MCF 10A (cell line): ENCODE results near the gene SNX19. TPM values are rescaled to one million over a fixed set of nuclear protein-coding genes. Genes with fewer than 3 reads are reported as not detected.

Source experiments
- BruUV-seq: library from RNA; stranded (reverse); fragments of 400-500 nt; replicated peaks from 2 replicates; lab custom pipeline; 2021; lab: Mats Ljungman, UMichigan
- CTCF ChIA-PET: fragments of 300-600 bp; sonication (Branson Sonifier 250); formaldehyde crosslinking; extraction: SDS; loops from one replicate; lab custom pipeline; 2021; ENCODE audit warnings: antibody characterized with exemption, inconsistent platforms; lab: Yijun Ruan, JAX
- POLR2A ChIA-PET: fragments of 300-600, 350-650 bp; sonication (Branson Sonifier 250); formaldehyde crosslinking; extraction: SDS; loops from one replicate; lab custom pipeline; 2020; ENCODE audit warnings: antibody characterized with exemption, inconsistent platforms; lab: Yijun Ruan, JAX
- DNase-seq: peaks from one replicate; pipeline ENCODE4 v3.0.0-alpha.2; 2018; ENCODE audit not compliant: unreplicated experiment
- H3K27ac Mint-ChIP-seq: one replicate; pipeline ENCODE4 v1.8.0; 2022; ENCODE audit warnings: mild to moderate bottlenecking, low read depth, mixed read lengths; ENCODE audit not compliant: unreplicated experiment
- H3K27me3 Mint-ChIP-seq: one replicate; pipeline ENCODE4 v1.8.0; 2022; ENCODE audit warnings: mixed read lengths; ENCODE audit not compliant: insufficient read depth, unreplicated experiment
- H3K36me3 Mint-ChIP-seq: one replicate; pipeline ENCODE4 v1.8.0; 2022; ENCODE audit warnings: mild to moderate bottlenecking, moderate library complexity, mixed read lengths; ENCODE audit not compliant: insufficient read depth, unreplicated experiment
- H3K4me1 Mint-ChIP-seq: one replicate; pipeline ENCODE4 v1.8.0; 2022; ENCODE audit warnings: mixed read lengths; ENCODE audit not compliant: insufficient read depth, unreplicated experiment
- H3K4me3 Mint-ChIP-seq: one replicate; pipeline ENCODE4 v1.8.0; 2022; ENCODE audit warnings: mild to moderate bottlenecking, moderate library complexity, mixed read lengths; ENCODE audit not compliant: unreplicated experiment
- H3K9me3 Mint-ChIP-seq: one replicate; pipeline ENCODE4 v1.8.0; 2022; ENCODE audit warnings: mixed read lengths; ENCODE audit not compliant: unreplicated experiment
- intact Hi-C: fragments of 100-400 bp; cut with micrococcal nuclease; formaldehyde crosslinking; loops from 2 replicates; pipeline ENCODE4 v1.14.1; 2022
- total RNA-seq: library from RNA; stranded (reverse); gene quantifications from 2 replicates; pipeline ENCODE4 v1.2.3, GENCODE V29; 2022
- TF ChIP-seq, protein P1 (sequence below): fragments of 200-600 bp; IDR thresholded peaks from one replicate; pipeline ENCODE4 v1.8.0; 2022; ENCODE audit warnings: antibody characterized with exemption, mild to moderate bottlenecking; ENCODE audit not compliant: unreplicated experiment

The SNX19 gene
- total RNA-seq, 1 experiment from 2014 or later: 53.5 TPM

DNA sequence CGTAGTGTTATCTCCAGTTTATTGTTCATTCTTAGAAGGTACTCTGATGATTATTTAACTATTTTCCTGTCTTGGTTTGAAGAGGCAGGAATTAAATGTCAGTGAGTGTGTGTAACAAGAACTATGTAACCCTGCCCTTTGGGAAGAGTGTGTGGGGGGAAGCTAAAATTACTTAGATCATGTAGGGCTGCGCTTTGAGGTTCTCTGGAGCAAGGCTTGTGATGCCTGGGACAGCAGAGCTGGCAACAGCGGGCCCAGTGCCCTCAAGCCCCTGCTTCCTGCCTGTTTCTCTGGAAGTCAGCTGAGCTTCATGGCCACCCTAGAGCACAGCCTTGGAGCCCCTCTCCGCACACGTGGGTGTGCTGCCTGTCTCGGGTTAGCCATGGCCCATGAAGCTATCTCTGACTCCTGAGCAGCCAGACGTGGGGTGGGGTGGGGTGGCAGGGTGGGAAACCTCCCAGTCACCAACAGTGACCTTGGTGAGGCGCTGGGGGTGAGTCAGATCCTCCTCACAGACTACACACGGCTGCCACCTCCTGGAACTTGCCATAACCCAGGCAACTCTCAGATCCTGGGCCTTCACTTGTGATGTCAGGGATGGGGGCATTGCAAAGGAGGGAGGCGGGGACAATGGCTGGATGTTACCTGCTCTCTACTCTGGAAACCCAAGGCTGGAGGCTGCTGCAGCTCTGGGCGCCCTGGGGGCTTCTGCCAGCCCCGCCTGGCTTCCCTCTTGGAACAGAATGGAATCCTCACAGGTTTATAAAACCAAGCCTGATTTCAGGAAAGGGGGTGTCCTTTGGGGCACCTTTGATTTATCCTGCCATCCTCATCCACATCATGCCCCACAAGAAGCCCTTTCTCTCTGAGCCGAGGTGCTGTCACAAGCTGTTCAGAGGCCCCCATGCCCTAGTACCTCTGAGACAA, 88.6 kb downstream of the SNX19 start:
- Mint-ChIP-seq H3K9me3 (no peaks in the 10 kb centered on the region), H3K36me3 (no peaks in the 10 kb centered on the region), H3K4me1 (no peaks in the 10 kb centered on the region), H3K27ac (no peak overlapping the region), H3K4me3 (no peak overlapping the region), H3K27me3 (no peaks in the 10 kb centered on the region)
- ChIA-PET CTCF (interaction anchor here (0.6 to 12.5 kb wide), 42 partner anchors 8 to 628 kb away, joined by 3 to 250 read pairs (median 4); partner anchors contain the start of genes ADAMTS15 and SNX19), POLR2A (interaction anchor here (0.6 to 1.1 kb wide), 3 partner anchors 34 to 392 kb away, joined by 3 read pairs; no protein-coding TSS in a partner anchor)
- intact Hi-C loops: loop anchor here (1.0 to 5.0 kb wide), 4 partner anchors 35 to 392 kb away; no protein-coding TSS in a partner anchor
- no TSS peak for BruUV-seq
- TF ChIP-seq, protein P1, sequence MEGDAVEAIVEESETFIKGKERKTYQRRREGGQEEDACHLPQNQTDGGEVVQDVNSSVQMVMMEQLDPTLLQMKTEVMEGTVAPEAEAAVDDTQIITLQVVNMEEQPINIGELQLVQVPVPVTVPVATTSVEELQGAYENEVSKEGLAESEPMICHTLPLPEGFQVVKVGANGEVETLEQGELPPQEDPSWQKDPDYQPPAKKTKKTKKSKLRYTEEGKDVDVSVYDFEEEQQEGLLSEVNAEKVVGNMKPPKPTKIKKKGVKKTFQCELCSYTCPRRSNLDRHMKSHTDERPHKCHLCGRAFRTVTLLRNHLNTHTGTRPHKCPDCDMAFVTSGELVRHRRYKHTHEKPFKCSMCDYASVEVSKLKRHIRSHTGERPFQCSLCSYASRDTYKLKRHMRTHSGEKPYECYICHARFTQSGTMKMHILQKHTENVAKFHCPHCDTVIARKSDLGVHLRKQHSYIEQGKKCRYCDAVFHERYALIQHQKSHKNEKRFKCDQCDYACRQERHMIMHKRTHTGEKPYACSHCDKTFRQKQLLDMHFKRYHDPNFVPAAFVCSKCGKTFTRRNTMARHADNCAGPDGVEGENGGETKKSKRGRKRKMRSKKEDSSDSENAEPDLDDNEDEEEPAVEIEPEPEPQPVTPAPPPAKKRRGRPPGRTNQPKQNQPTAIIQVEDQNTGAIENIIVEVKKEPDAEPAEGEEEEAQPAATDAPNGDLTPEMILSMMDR: peak; percentile 71
- peak; percentile 72 for DNase-seq

DNA sequence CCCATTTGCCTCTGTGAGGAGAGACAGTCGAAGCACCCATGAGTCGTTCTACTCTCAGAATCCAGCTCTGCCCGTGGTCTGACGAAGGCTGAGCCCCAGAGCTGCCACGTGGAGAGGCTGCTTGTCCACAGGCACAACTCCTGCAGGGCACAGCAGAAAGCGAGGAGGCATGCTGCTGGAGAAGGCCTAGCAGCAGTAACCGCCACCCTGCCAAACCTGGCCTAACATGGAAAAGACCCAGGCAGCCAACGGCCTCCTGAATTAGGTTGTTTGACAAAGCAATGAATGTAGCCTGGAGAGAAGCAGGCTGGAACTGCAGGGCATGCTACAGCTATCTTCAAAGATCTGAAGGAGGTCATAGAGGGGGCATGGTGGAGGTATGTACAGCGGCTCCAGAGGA, 89.7 kb downstream of the SNX19 start:
- no peaks in the 10 kb centered on the region for H3K36me3 Mint-ChIP-seq
- ChIA-PET POLR2A (interaction anchor here (0.6 to 0.9 kb wide), 2 partner anchors 189 to 391 kb away, joined by 3 read pairs; no protein-coding TSS in a partner anchor), CTCF (interaction anchor here (0.6 to 12.5 kb wide), 17 partner anchors 13 to 393 kb away, joined by 3 to 250 read pairs (median 5); partner anchors contain the start of gene ADAMTS15)
- no peak overlapping the region for H3K27ac Mint-ChIP-seq
- DNase-seq: no peak
- H3K9me3 Mint-ChIP-seq: no peaks in the 10 kb centered on the region
- H3K27me3 Mint-ChIP-seq: no peaks in the 10 kb centered on the region
- no TSS peak for BruUV-seq
- H3K4me1 Mint-ChIP-seq: no peaks in the 10 kb centered on the region
- TF ChIP-seq, protein P1: no peak
- intact Hi-C loops: loop anchor here (5.0 kb wide), 1 partner anchor 189 kb away; no protein-coding TSS in a partner anchor
- H3K4me3 Mint-ChIP-seq: no peak overlapping the region

DNA sequence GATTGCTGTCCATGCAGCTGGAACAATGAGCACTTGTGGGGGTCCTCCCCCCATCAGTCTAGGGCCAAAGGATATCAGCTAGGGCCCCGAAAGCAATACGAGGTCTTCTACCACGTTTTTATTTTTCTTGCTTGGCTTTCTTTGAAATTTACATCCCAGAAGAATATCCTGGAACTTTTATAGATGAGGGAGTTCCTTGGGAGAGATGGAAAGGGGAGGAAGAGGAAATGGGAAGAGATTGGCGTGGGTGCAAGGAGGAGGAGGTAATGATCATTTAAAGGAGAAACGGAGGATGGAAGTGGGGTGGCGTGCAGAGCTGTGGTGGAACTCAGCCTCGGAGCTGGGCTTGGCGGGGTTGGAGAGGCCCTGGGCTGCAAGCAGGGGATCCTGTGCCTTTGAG, 90.3 kb downstream of the SNX19 start:
- no peaks in the 10 kb centered on the region for H3K36me3 Mint-ChIP-seq
- H3K27me3 Mint-ChIP-seq: no peaks in the 10 kb centered on the region
- TF ChIP-seq, protein P1: no peak
- no peak overlapping the region for H3K4me3 Mint-ChIP-seq
- H3K9me3 Mint-ChIP-seq: no peaks in the 10 kb centered on the region
- BruUV-seq: no TSS peak
- H3K4me1 Mint-ChIP-seq: no peaks in the 10 kb centered on the region
- CTCF ChIA-PET: interaction anchor here (0.7 to 12.5 kb wide), 6 partner anchors 13 to 636 kb away, joined by 3 to 250 read pairs (median 24); no protein-coding TSS in a partner anchor
- intact Hi-C loops: loop anchor here (5.0 kb wide), 1 partner anchor 189 kb away; no protein-coding TSS in a partner anchor
- DNase-seq: no peak
- POLR2A ChIA-PET: interaction anchor here (0.8 kb wide), 1 partner anchor 54 kb away, joined by 3 read pairs; no protein-coding TSS in a partner anchor
- H3K27ac Mint-ChIP-seq: no peak overlapping the region

DNA sequence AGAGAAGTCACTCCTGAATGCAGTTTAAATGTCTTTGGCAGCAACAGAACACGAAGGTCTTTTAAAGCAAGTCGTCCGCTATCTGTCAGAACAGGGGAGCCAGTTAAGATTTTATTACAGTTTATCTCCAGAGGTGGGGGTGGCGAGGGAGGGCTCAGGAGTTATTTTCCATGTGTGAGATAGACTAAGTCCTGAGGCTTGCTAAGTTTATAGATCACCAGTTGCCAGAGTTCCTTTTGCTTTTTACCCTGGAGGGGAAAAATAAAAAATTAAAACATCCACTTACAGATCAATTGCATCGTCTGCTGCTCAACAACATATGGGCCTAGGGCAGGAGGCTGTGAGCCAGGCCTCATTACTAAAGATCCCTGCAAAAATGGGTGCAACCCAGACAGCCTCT, 90.7 kb downstream of the SNX19 start:
- Mint-ChIP-seq H3K36me3 (no peaks in the 10 kb centered on the region), H3K4me3 (no peak overlapping the region), H3K9me3 (no peaks in the 10 kb centered on the region), H3K27me3 (no peaks in the 10 kb centered on the region), H3K27ac (no peak overlapping the region), H3K4me1 (no peaks in the 10 kb centered on the region)
- no peak for DNase-seq
- BruUV-seq: no TSS peak
- ChIA-PET CTCF (interaction anchor here (0.6 to 12.5 kb wide), 6 partner anchors 14 to 635 kb away, joined by 3 to 250 read pairs (median 17); no protein-coding TSS in a partner anchor), POLR2A (interaction anchor here (0.8 kb wide), 1 partner anchor 54 kb away, joined by 3 read pairs; no protein-coding TSS in a partner anchor)
- TF ChIP-seq, protein P1: no peak
- intact Hi-C loops: loop anchor here (5.0 kb wide), 1 partner anchor 188 kb away; no protein-coding TSS in a partner anchor
